ENCODE results near the gene PTGR2. TPM values are rescaled to one million over a fixed set of nuclear protein-coding genes. Genes with fewer than 3 reads are reported as not detected.
"Not testable (repeated sequence)": the region's sequence is repeated elsewhere in the genome, so short reads cannot be mapped to it uniquely, and the experiment has no call there.

Gene PTGR2
- total and polyA plus RNA-seq, 4 donors, result 4.2 to 9.5 (median 7.9) TPM

- Histone ChIP-seq H3K9ac (ENCODE audit: low read depth in 1 of 2, low read length in 2 of 2) (no peak overlapping the region), H3K27me3 (ENCODE audit: control insufficient read depth in 4 of 4, insufficient read depth in 4 of 4, low read length in 3 of 4) (no peaks in the 10 kb centered on the region), H3K36me3 (ENCODE audit: control insufficient read depth in 4 of 4, insufficient read depth in 3 of 4, low read depth in 1 of 4, low read length in 3 of 4) (peaks cover 2 to 51% (median 37%) of the 10 kb centered on the region in 4 donors), H3K9me3 (ENCODE audit: control insufficient read depth in 4 of 4, low read length in 3 of 4) (no peaks in the 10 kb centered on the region), H3K27ac (ENCODE audit: low read depth in 1 of 2, low read length in 2 of 2) (no peak overlapping the region), H3K4me1 (ENCODE audit: control insufficient read depth in 4 of 4, insufficient read depth in 4 of 4, low read length in 3 of 4) (no peaks in the 10 kb centered on the region), H3K4me3 (ENCODE audit: low read depth in 1 of 3, low read length in 3 of 3) (no peak overlapping the region)
- no peak for TF ChIP-seq TAF1 (conservative IDR thresholded peaks at IDR 0.05)
- TF ChIP-seq HNF4A (conservative IDR thresholded peaks at IDR 0.05), result no peak
- TF ChIP-seq SP1 (IDR thresholded peaks at IDR 0.05), result no peak
- no peak for TF ChIP-seq JUND (IDR thresholded peaks at IDR 0.05)
- DNase-seq (ENCODE audit: low spot score), result no peak
- 94% methylated on average over 3 of the region's 3 CpGs for WGBS
These were observed 61.6 kb downstream of the PTGR2 start for GRCh38 chr14:73913256-73913655.

GRCh38 chr14:73916324-73916723 lies 64.7 kb downstream of the PTGR2 start:
- no peaks in the 10 kb centered on the region for H3K9me3 ChIP-seq (ENCODE audit: control insufficient read depth in 4 of 4, low read length in 3 of 4)
- WGBS, result 96% methylated on average over 6 of the region's 6 CpGs

GRCh38 chr14:73919457-73919856 lies 67.8 kb downstream of the PTGR2 start:
- not testable (repeated sequence) for H3K4me1 ChIP-seq (ENCODE audit: control insufficient read depth in 4 of 4, insufficient read depth in 4 of 4, low read length in 3 of 4); H3K9ac ChIP-seq (ENCODE audit: low read depth in 1 of 2, low read length in 2 of 2); DNase-seq (ENCODE audit: low spot score); H3K4me3 ChIP-seq (ENCODE audit: low read depth in 1 of 3, low read length in 3 of 3); H3K9me3 ChIP-seq (ENCODE audit: control insufficient read depth in 4 of 4, low read length in 3 of 4); H3K27ac ChIP-seq (ENCODE audit: low read depth in 1 of 2, low read length in 2 of 2); H3K27me3 ChIP-seq (ENCODE audit: control insufficient read depth in 4 of 4, insufficient read depth in 4 of 4, low read length in 3 of 4)
- 98% methylated on average over 2 of the region's 2 CpGs for WGBS
- peaks cover 19 to 58% (median 42%) of the 10 kb centered on the region in 4 donors for H3K36me3 ChIP-seq (ENCODE audit: control insufficient read depth in 4 of 4, insufficient read depth in 3 of 4, low read depth in 1 of 4, low read length in 3 of 4)

More at GRCh38 chr14:73916324-73916723, 64.7 kb downstream of the PTGR2 start:
- Histone ChIP-seq H3K27ac (ENCODE audit: low read depth in 1 of 2, low read length in 2 of 2) (no peak overlapping the region), H3K4me1 (ENCODE audit: control insufficient read depth in 4 of 4, insufficient read depth in 4 of 4, low read length in 3 of 4) (no peaks in the 10 kb centered on the region), H3K36me3 (ENCODE audit: control insufficient read depth in 4 of 4, insufficient read depth in 3 of 4, low read depth in 1 of 4, low read length in 3 of 4) (peaks cover 5 to 41% (median 24%) of the 10 kb centered on the region in 4 donors), H3K4me3 (ENCODE audit: low read depth in 1 of 3, low read length in 3 of 3) (no peak overlapping the region), H3K9ac (ENCODE audit: low read depth in 1 of 2, low read length in 2 of 2) (no peak overlapping the region), H3K27me3 (ENCODE audit: control insufficient read depth in 4 of 4, insufficient read depth in 4 of 4, low read length in 3 of 4) (no peaks in the 10 kb centered on the region)
- DNase-seq (ENCODE audit: low spot score), result no peak
- TF ChIP-seq HNF4A (conservative IDR thresholded peaks at IDR 0.05) (no peak), FOXA1 (IDR thresholded peaks at IDR 0.05) (no peak), ATF3 (IDR thresholded peaks at IDR 0.05) (no peak)

GRCh38 chr14:73924337-73924736 lies 72.7 kb downstream of the PTGR2 start:
- WGBS, result 88% methylated on average over 5 of the region's 5 CpGs
- Histone ChIP-seq H3K36me3 (ENCODE audit: control insufficient read depth in 4 of 4, insufficient read depth in 3 of 4, low read depth in 1 of 4, low read length in 3 of 4) (peaks cover 25 to 65% (median 56%) of the 10 kb centered on the region in 4 donors), H3K27ac (ENCODE audit: low read depth in 1 of 2, low read length in 2 of 2) (no peak overlapping the region), H3K9ac (ENCODE audit: low read depth in 1 of 2, low read length in 2 of 2) (no peak overlapping the region), H3K27me3 (ENCODE audit: control insufficient read depth in 4 of 4, insufficient read depth in 4 of 4, low read length in 3 of 4) (no peaks in the 10 kb centered on the region), H3K4me1 (ENCODE audit: control insufficient read depth in 4 of 4, insufficient read depth in 4 of 4, low read length in 3 of 4) (peaks cover 0 to 3% (median 0%) of the 10 kb centered on the region in 4 donors), H3K4me3 (ENCODE audit: low read depth in 1 of 3, low read length in 3 of 3) (no peak overlapping the region), H3K9me3 (ENCODE audit: control insufficient read depth in 4 of 4, low read length in 3 of 4) (no peaks in the 10 kb centered on the region)
- no peak for TF ChIP-seq FOXA1 (IDR thresholded peaks at IDR 0.05)
- TF ChIP-seq RXRA (IDR thresholded peaks at IDR 0.05), result no peak
- no peak for TF ChIP-seq MAX (IDR thresholded peaks at IDR 0.05)
- no peak for TF ChIP-seq TAF1 (conservative IDR thresholded peaks at IDR 0.05)
- no peak for TF ChIP-seq JUND (IDR thresholded peaks at IDR 0.05)
- TF ChIP-seq HNF4G (IDR thresholded peaks at IDR 0.05), result no peak
- TF ChIP-seq SP1 (IDR thresholded peaks at IDR 0.05), result no peak
- DNase-seq (ENCODE audit: low spot score), result no peak

Small RNA genes lying within 50 kb of the gene (small RNA-seq; reads per million reads assigned to genes)
- gene AC005520.4 (not detected), gene RF00019 (not detected)

Other genes starting within 250 kb of the PTGR2 start
- gene ACOT6, start 239.3 kb upstream of the PTGR2 start, total RNA-seq, result 1 to 10 TPM in 1 of 2 donors, not detected in 1; 1.1 TPM
- 1 to 10 TPM in 1 of 2 donors, under 1 TPM in 1; 0.65 to 1.1 TPM for gene ACOT6, start 239.3 kb upstream of the PTGR2 start, polyA plus RNA-seq
- 1 to 10 TPM; 2.6 to 3.4 TPM for gene DNAL1, start 206.8 kb upstream of the PTGR2 start, total RNA-seq
- 1 to 10 TPM; 1.9 to 2.1 TPM for gene DNAL1, start 206.8 kb upstream of the PTGR2 start, polyA plus RNA-seq
- 10 to 100 TPM in 1 of 2 donors, 1 to 10 TPM in 1; 2.3 to 10.4 TPM for gene PNMA1, start 137.4 kb upstream of the PTGR2 start, total RNA-seq
- 1 to 10 TPM; 2.8 to 4.0 TPM for gene PNMA1, start 137.4 kb upstream of the PTGR2 start, polyA plus RNA-seq
- gene ZNF410, start 35.0 kb downstream of the PTGR2 start, total RNA-seq, result 10 to 100 TPM; 29.5 to 33.0 TPM
- gene ZNF410, start 35.0 kb downstream of the PTGR2 start, polyA plus RNA-seq, result 10 to 100 TPM; 11.2 to 13.7 TPM
- 1 to 10 TPM; 1.4 to 1.5 TPM for gene FAM161B, start 98.3 kb downstream of the PTGR2 start, total RNA-seq
- gene FAM161B, start 98.3 kb downstream of the PTGR2 start, polyA plus RNA-seq, result under 1 TPM; 0.79 to 0.96 TPM
- 10 to 100 TPM; 12.6 to 17.1 TPM for gene COQ6, start 98.5 kb downstream of the PTGR2 start, total RNA-seq
- 10 to 100 TPM; 19.9 to 33.7 TPM for gene COQ6, start 98.5 kb downstream of the PTGR2 start, polyA plus RNA-seq
- gene ENTPD5, start 167.5 kb downstream of the PTGR2 start, total RNA-seq, result 100 to 1,000 TPM in 1 of 2 donors, 10 to 100 TPM in 1; 38.1 to 276 TPM
- 10 to 100 TPM; 53.4 to 99.5 TPM for gene ENTPD5, start 167.5 kb downstream of the PTGR2 start, polyA plus RNA-seq
- 1 to 10 TPM; 2.4 to 2.8 TPM for gene BBOF1, start 167.5 kb downstream of the PTGR2 start, total RNA-seq
- 1 to 10 TPM; 1.0 to 1.8 TPM for gene BBOF1, start 167.5 kb downstream of the PTGR2 start, polyA plus RNA-seq
- 100 to 1,000 TPM; 157 to 183 TPM for gene ALDH6A1, start 232.6 kb downstream of the PTGR2 start, total RNA-seq
- 100 to 1,000 TPM; 114 to 153 TPM for gene ALDH6A1, start 232.6 kb downstream of the PTGR2 start, polyA plus RNA-seq
- 1 to 10 TPM; 6.8 to 9.9 TPM for gene LIN52, start 233.1 kb downstream of the PTGR2 start, total RNA-seq
- gene LIN52, start 233.1 kb downstream of the PTGR2 start, polyA plus RNA-seq, result 1 to 10 TPM; 3.8 TPM